HL-60 (cell line): ENCODE results near the gene COTL1.

Experiments
- DNase-seq, 2 experiments: peaks; one replicate each; pipeline ENCODE4 v3.0.0-alpha.2; 2010 to 2020; ENCODE audit warnings: low read depth in 1 of 2, low spot score in 1 of 2
- H3K27ac ChIP-seq: fragments of 250-450 bp; sonication (Bioruptor Pico); replicated peaks from 2 replicates; pipeline ENCODE4 v1.5.1; 2020; ENCODE audit warnings: mild to moderate bottlenecking, moderate library complexity
- H3K27me3 ChIP-seq: fragments of 250-450 bp; sonication (Bioruptor Pico); 2 replicates; pipeline ENCODE4 v1.5.1; 2021; ENCODE audit warnings: mild to moderate bottlenecking, moderate library complexity; ENCODE audit not compliant: insufficient read depth, poor library complexity, severe bottlenecking
- H3K4me3 ChIP-seq: replicated peaks from 2 replicates; pipeline ENCODE4 v1.5.1; 2011; ENCODE audit warnings: mild to moderate bottlenecking, control low read depth, low read length; ENCODE audit not compliant: insufficient read depth
- GABPA ChIP-seq: IDR thresholded peaks from 2 replicates; pipeline ENCODE4 v1.6.1; 2012; ENCODE audit warnings: low read depth
- POLR2AphosphoS5 ChIP-seq: IDR thresholded peaks from 2 replicates; pipeline ENCODE4 v1.6.1; 2012; ENCODE audit warnings: low read depth
- SPI1 ChIP-seq: IDR thresholded peaks from 2 replicates; pipeline ENCODE4 v1.6.1; 2012; ENCODE audit warnings: low read depth, mild to moderate bottlenecking, borderline replicate concordance
- TF ChIP-seq, protein P1 (sequence below): IDR thresholded peaks from 2 replicates; pipeline ENCODE4 v1.6.1; 2012; ENCODE audit warnings: low read depth; ENCODE audit not compliant: insufficient replicate concordance
- TF ChIP-seq, protein P2 (sequence below): IDR thresholded peaks from one replicate; pipeline ENCODE4 v1.5.1; 2011; ENCODE audit warnings: low read length, control low read depth, inconsistent platforms; ENCODE audit not compliant: insufficient read depth

The COTL1 gene

DNA sequence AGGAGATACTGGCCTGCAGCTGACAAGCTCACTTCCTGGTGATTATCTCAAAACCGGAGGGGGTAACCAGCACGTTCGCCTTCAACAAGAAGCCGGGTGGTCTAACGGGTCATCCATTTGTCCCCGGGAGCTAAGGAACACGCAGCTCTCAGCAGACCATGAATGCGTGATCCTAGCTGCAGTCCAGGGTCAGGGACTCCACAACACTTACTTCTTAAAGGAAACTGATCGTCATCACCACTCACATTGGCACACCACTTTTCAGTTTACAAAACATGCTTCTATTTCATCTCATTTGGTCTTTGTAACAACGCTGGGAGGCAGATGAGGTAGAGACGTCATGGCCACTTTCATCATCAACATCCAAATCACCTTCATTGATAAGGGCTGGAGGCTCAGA, 25.2 kb downstream of the COTL1 start:
- peak overlapping the region; percentile 85 for H3K27ac ChIP-seq
- H3K4me3 ChIP-seq: no peak overlapping the region
- DNase-seq: no peak
- TF ChIP-seq, protein P1, sequence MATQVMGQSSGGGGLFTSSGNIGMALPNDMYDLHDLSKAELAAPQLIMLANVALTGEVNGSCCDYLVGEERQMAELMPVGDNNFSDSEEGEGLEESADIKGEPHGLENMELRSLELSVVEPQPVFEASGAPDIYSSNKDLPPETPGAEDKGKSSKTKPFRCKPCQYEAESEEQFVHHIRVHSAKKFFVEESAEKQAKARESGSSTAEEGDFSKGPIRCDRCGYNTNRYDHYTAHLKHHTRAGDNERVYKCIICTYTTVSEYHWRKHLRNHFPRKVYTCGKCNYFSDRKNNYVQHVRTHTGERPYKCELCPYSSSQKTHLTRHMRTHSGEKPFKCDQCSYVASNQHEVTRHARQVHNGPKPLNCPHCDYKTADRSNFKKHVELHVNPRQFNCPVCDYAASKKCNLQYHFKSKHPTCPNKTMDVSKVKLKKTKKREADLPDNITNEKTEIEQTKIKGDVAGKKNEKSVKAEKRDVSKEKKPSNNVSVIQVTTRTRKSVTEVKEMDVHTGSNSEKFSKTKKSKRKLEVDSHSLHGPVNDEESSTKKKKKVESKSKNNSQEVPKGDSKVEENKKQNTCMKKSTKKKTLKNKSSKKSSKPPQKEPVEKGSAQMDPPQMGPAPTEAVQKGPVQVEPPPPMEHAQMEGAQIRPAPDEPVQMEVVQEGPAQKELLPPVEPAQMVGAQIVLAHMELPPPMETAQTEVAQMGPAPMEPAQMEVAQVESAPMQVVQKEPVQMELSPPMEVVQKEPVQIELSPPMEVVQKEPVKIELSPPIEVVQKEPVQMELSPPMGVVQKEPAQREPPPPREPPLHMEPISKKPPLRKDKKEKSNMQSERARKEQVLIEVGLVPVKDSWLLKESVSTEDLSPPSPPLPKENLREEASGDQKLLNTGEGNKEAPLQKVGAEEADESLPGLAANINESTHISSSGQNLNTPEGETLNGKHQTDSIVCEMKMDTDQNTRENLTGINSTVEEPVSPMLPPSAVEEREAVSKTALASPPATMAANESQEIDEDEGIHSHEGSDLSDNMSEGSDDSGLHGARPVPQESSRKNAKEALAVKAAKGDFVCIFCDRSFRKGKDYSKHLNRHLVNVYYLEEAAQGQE: no peak
- TF ChIP-seq POLR2AphosphoS5: no peak
- no peak for TF ChIP-seq GABPA
- TF ChIP-seq, protein P2, sequence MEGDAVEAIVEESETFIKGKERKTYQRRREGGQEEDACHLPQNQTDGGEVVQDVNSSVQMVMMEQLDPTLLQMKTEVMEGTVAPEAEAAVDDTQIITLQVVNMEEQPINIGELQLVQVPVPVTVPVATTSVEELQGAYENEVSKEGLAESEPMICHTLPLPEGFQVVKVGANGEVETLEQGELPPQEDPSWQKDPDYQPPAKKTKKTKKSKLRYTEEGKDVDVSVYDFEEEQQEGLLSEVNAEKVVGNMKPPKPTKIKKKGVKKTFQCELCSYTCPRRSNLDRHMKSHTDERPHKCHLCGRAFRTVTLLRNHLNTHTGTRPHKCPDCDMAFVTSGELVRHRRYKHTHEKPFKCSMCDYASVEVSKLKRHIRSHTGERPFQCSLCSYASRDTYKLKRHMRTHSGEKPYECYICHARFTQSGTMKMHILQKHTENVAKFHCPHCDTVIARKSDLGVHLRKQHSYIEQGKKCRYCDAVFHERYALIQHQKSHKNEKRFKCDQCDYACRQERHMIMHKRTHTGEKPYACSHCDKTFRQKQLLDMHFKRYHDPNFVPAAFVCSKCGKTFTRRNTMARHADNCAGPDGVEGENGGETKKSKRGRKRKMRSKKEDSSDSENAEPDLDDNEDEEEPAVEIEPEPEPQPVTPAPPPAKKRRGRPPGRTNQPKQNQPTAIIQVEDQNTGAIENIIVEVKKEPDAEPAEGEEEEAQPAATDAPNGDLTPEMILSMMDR: no peak
- no peak for TF ChIP-seq SPI1
- H3K27me3 ChIP-seq: no peaks in the 10 kb centered on the region

DNA sequence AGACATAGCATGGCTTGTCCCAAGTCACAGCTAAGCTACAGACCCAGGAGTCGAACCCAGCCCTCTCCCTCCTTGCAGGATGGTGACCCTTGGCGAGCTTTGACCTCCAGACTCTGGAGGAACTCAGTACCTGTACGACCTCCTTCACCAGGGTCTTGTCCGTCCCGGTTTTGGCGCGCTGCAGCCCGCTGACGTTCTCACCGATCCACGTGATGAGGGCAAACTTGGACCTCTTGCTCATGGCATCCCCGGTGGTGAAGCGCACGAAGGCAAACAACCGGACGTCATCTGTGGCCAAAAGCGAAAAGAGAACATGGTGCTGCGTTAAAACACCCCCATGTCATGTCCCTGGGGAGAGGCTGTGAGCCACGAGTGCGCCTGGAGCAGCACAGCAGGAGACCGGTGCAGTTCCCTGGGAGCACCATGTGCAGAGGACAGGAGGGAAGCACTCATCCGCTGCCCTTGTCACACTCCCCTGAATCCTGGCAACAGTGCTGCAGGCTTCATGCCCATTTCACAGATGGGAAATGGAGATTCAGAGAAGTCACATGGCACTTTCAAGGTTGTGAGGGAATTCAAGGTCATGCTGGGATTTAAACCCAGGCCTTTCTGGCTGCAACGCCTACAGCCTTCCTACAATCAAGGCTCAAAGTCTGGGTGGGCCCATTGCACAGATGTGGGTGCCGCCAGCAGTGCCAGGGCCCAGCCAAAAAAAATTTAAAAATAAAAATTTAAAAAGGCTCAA, 27.7 kb downstream of the COTL1 start:
- H3K27me3 ChIP-seq: no peaks in the 10 kb centered on the region
- no peak overlapping the region for H3K27ac ChIP-seq
- DNase-seq: no peak
- TF ChIP-seq SPI1: no peak
- no peak for TF ChIP-seq POLR2AphosphoS5
- no peak overlapping the region for H3K4me3 ChIP-seq

DNA sequence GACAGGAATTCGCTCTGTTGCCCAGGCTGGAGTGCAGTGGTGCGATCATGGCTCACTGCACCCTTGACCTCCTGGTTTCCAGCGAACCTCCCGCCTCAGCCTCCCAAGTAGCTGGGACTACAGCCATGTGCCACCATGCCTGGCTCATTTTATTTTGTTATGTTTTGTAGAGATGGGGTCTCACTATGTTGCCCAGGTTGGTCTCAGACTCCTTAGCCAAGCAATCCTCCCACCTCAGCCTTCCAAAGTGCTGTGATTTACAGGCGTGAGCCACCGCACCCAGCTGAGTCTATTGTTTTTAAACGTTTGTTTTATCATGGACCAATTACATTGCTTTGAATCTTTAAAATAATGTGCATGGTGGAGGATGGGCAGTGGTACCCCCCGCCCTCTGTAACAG, 28.9 kb downstream of the COTL1 start:
- DNase-seq: no peak
- H3K4me3 ChIP-seq: no peak overlapping the region
- no peak overlapping the region for H3K27ac ChIP-seq
- H3K27me3 ChIP-seq: no peaks in the 10 kb centered on the region
- TF ChIP-seq POLR2AphosphoS5 (no peak), GABPA (no peak), SPI1 (no peak)
- TF ChIP-seq, protein P2: no peak
- TF ChIP-seq, protein P1: no peak

DNA sequence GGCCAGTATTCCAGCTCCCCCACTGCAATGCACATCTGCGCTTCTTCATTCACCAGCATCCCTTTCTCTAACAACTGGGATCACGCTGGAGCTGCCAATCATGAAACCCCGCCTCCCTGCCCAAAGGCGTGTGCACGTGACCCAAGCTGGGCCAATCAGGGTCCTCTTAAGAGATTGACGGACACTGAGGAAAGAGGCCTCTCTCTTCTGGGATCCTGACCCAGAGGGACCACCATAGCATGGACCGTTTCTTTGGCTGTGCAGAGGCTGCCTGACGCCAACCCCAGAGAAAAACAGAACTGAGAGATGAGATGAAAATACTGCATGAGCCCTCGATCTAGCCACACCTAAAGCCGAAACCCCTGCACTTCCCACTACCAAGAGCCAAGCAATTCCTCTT, 32.0 kb downstream of the COTL1 start:
- no peak overlapping the region for H3K4me3 ChIP-seq
- DNase-seq: peak in 1 of 2 experiments; percentile 22
- H3K27ac ChIP-seq: no peak overlapping the region
- H3K27me3 ChIP-seq: no peaks in the 10 kb centered on the region
- TF ChIP-seq GABPA (no peak), SPI1 (peak; percentile 7; the same call in 1 of the 2 replicates), POLR2AphosphoS5 (no peak)

DNA sequence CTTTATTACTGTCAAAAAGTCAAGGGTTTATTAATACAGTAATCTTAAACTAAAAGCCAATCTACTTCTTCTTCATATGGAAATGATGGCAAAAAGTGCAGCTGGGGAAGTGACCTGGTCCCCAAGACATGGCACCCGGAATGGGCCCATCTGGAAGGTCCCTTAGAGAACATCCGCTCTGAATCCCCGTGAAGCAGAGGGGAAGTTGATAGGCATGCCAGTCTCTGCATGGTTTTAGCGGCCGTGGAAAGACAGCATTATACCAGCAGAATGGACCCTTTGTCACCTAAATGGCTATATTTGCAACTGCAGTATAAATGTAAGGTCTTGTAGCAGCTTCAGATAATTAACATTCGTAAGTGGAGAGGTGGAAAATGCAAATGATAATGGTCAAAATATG, 32.4 kb downstream of the COTL1 start:
- DNase-seq: peak in 1 of 2 experiments; percentile 44
- TF ChIP-seq GABPA (no peak), SPI1 (peak; percentile 51; the same call in 1 of the 2 replicates)
- no peak overlapping the region for H3K4me3 ChIP-seq
- no peak overlapping the region for H3K27ac ChIP-seq
- no peaks in the 10 kb centered on the region for H3K27me3 ChIP-seq
